LNCaP clone FGC (cell line): ENCODE data around the gene IL16.

Source experiments
- DNase-seq: peaks from one replicate; pipeline ENCODE4 v3.0.0-alpha.2; 2011; ENCODE audit warnings: low read depth
- H3K4me3 ChIP-seq: 2 replicates; pipeline ENCODE4 v1.5.1; 2011; ENCODE audit warnings: mild to moderate bottlenecking, low read depth, low read length, control low read depth
- TF ChIP-seq, protein P1 (sequence below): IDR thresholded peaks from 2 replicates; pipeline ENCODE4 v1.5.1; 2012; ENCODE audit warnings: mild to moderate bottlenecking; ENCODE audit not compliant: control insufficient read depth, insufficient read depth; ENCODE audit errors: extremely low read depth

The IL16 gene

DNA sequence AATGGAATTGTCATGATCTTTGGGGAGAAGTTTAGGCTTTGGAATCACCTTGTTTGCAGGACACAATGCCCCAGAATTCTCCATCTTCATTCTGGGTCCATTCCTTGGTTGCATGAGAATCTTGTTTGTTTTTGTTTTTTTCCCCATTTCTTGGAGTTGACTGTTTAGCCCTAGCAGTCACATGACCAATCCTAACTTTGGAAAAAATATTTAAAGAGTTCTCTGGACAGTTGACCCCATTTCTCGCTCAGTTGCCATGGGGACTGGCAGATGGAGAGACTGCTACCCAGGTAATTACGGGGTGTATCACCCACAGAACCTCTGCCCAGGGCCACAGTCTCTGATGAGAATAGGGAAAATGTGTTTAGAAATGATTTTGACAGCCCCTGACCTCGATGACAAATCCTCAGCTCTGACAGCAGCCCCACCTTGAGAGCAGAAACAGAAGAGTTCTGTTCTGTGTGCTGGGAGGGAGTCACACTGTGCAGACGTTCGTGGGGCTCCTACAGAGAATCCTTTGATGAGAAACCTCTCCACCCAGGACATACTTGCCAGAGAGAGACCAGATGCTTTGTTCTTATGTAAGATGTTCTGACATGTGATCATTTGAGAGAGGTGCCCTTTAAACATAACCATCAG is 57.7 kb downstream of the IL16 start:
- no peak for DNase-seq
- H3K4me3 ChIP-seq = no peak overlapping the region
- TF ChIP-seq, protein P1, sequence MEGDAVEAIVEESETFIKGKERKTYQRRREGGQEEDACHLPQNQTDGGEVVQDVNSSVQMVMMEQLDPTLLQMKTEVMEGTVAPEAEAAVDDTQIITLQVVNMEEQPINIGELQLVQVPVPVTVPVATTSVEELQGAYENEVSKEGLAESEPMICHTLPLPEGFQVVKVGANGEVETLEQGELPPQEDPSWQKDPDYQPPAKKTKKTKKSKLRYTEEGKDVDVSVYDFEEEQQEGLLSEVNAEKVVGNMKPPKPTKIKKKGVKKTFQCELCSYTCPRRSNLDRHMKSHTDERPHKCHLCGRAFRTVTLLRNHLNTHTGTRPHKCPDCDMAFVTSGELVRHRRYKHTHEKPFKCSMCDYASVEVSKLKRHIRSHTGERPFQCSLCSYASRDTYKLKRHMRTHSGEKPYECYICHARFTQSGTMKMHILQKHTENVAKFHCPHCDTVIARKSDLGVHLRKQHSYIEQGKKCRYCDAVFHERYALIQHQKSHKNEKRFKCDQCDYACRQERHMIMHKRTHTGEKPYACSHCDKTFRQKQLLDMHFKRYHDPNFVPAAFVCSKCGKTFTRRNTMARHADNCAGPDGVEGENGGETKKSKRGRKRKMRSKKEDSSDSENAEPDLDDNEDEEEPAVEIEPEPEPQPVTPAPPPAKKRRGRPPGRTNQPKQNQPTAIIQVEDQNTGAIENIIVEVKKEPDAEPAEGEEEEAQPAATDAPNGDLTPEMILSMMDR = no peak

DNA sequence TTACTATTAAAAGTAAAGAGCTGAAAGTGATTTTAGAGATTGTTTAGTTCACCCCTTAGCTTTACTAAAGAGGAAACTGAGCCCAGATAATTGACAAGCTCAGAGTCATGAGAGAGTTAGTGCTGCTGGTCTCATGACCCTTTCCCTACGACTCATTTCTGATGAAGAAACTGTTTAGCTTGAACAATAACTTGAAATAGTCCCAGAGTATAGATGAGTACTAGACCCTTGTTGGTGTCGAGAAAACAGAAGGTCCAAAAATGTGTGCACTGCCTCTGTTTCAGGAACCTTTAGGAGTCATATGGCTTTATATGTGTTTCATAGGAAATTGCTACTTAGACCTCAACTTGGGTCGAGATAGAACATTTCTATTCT is 58.2 kb downstream of the IL16 start:
- DNase-seq = no peak
- TF ChIP-seq, protein P1 = no peak
- H3K4me3 ChIP-seq = no peak overlapping the region

DNA sequence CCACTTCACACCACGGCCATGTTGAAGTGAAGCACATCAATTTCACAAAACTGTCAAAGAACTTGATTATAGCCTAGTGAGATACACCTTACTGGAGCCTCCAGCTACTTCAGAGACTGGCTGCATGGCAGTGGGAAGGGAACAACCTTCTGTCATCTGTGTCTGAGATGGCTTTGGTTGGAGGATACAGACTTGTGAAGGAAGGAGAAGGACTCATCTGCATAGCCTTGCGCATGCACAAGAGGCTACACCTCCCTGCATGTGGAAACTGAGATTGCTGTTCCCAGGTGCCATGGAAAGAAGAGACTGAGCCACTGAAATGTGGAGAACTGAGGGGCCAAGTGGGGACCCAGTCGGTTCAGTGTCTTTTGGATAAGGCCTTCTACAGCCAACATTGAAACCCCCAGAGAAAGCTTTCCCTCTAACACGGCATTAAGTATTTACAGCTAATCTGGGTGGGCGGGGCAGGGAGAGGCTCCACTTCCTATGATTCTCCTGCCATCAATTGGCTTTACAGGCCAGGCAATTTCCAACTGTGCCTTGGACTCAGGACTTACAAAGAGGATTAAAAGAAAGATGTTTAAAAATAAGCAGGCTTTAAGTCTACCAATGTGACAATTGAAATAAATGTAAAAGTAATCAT is 58.8 kb downstream of the IL16 start:
- no peak for DNase-seq
- TF ChIP-seq, protein P1 = no peak
- no peak overlapping the region for H3K4me3 ChIP-seq

DNA sequence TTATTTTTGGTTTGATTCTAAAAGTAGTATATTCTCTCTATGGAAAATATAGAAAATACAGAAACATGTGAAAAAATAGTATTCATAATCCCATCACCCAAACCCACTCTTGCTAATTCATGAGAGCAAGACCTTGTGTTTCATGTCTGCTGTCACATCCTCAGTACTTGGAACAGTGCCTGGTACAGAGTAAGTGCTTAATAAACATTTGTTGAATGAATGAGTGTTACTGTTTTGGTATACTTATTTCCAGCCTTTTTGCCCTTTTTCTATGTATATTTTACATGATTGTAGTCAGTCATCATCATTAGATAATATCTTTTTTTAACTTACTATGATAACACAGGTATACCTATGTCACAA is 59.3 kb downstream of the IL16 start:
- no peak for DNase-seq
- H3K4me3 ChIP-seq = no peak overlapping the region
- TF ChIP-seq, protein P1 = no peak

DNA sequence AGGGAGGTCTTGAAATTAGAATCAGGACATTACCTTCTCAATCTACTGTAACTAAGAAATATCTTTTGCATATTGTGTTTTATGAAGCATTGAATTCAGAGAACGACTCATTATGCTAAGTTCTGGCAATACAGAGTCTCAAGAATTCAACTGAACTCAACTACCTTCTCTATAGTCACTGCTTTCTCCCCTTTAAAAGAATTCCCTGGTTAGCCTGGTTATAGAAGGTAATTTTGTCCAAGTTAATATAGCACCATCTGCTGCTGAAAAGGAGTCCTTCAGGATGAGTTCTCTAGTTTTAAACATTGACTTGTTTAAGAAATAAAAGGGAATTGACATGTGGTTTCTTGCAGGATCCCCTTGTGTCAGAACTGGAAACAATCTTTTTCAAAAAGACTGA is 60.2 kb downstream of the IL16 start:
- TF ChIP-seq, protein P1 = peak; percentile 60
- H3K4me3 ChIP-seq = no peak overlapping the region
- no peak for DNase-seq

DNA sequence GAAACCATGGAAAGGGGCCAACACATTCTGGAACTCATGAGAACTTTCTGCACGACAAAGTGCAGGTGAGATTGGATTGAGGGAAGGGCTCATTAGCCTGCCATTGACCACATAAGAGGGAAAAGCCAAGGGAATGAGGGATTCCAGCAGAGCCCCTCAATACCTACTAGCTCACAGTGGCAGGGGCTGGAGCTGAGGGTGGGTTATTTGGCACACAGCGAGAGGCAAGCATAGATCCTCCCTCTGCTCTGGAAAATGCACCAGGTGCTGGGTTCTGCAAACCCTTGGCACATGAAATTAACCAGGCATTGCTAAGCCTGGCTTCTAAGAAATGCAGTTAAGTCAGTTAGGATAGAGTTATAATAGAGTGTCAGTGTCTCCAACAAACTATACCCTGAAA is 60.8 kb downstream of the IL16 start:
- TF ChIP-seq, protein P1 = no peak
- no peak for DNase-seq
- H3K4me3 ChIP-seq = no peak overlapping the region

DNA sequence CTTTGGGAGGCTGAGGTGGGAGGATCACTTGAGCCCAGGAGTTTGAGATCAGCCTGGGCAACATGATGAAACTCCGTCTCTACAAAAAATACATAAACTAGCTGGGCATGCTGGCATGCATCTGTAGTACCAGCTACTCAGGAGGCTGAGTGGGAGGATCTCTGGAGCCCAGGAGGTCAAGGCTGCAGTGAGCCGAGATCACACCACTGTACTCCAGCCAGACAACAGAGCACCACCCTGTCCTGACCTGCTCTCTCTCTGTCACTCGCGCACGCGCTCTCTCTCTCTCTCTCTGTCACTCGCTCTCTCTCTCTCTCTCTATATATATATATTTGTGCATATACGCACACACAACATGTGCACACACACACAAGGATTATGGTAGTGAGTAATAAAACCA is 61.8 kb downstream of the IL16 start:
- TF ChIP-seq, protein P1 = no peak
- no peak for DNase-seq
- no peak overlapping the region for H3K4me3 ChIP-seq
